Ishikawa (cell line): ENCODE measurements around the gene SAFB.

Source experiments
- CEBPB ChIP-seq: IDR thresholded peaks from 2 replicates; pipeline ENCODE4 v1.6.1; 2012
- CREB1 ChIP-seq: IDR thresholded peaks from 2 replicates; pipeline ENCODE4 v1.6.1; 2012; ENCODE audit warnings: low read depth
- EGR1 ChIP-seq: IDR thresholded peaks from 2 replicates; pipeline ENCODE4 v1.6.1; 2012
- EP300 ChIP-seq: IDR thresholded peaks from 2 replicates; pipeline ENCODE4 v1.6.1; 2012; ENCODE audit warnings: borderline replicate concordance
- FOXM1 ChIP-seq: IDR thresholded peaks from 2 replicates; pipeline ENCODE4 v1.6.1; 2012; ENCODE audit warnings: low read depth, borderline replicate concordance
- MAX ChIP-seq: IDR thresholded peaks from 2 replicates; pipeline ENCODE4 v1.6.1; 2012
- NFIC ChIP-seq: IDR thresholded peaks from 2 replicates; pipeline ENCODE4 v1.6.1; 2012
- RAD21 ChIP-seq: IDR thresholded peaks from 2 replicates; pipeline ENCODE4 v1.6.1; 2012; ENCODE audit warnings: low read depth
- REST ChIP-seq: IDR thresholded peaks from 2 replicates; pipeline ENCODE4 v1.6.1; 2012; ENCODE audit warnings: low read depth, mild to moderate bottlenecking
- TAF1 ChIP-seq: IDR thresholded peaks from 2 replicates; pipeline ENCODE4 v1.6.1; 2012; ENCODE audit warnings: low read depth, mild to moderate bottlenecking
- TCF12 ChIP-seq: IDR thresholded peaks from 2 replicates; pipeline ENCODE4 v1.6.1; 2012; ENCODE audit warnings: low read depth
- TEAD4 ChIP-seq: IDR thresholded peaks from 2 replicates; pipeline ENCODE4 v1.6.1; 2012
- USF1 ChIP-seq: IDR thresholded peaks from 2 replicates; pipeline ENCODE4 v1.6.1; 2012
- YY1 ChIP-seq: IDR thresholded peaks from 2 replicates; pipeline ENCODE4 v1.6.1; 2012; ENCODE audit warnings: low read depth
- ZBTB7A ChIP-seq: IDR thresholded peaks from 2 replicates; pipeline ENCODE4 v1.6.1; 2012; ENCODE audit warnings: low read depth

The SAFB gene

GRCh38 chr19:5698635-5699422 is 75.9 kb downstream of the SAFB start:
- TF ChIP-seq REST: no peak
- no peak for TF ChIP-seq USF1
- no peak for TF ChIP-seq CREB1
- TF ChIP-seq ZBTB7A: no peak
- TF ChIP-seq EP300: no peak
- TF ChIP-seq NFIC: no peak
- no peak for TF ChIP-seq RAD21
- TF ChIP-seq YY1: no peak
- TF ChIP-seq TCF12: no peak
- no peak for TF ChIP-seq EGR1
- no peak for TF ChIP-seq TAF1

GRCh38 chr19:5700455-5701092 is 77.7 kb downstream of the SAFB start:
- TF ChIP-seq USF1: no peak
- no peak for TF ChIP-seq CEBPB
- TF ChIP-seq NFIC: no peak
- no peak for TF ChIP-seq TEAD4
- TF ChIP-seq EP300: no peak
- TF ChIP-seq EGR1: no peak
- TF ChIP-seq MAX: no peak
- TF ChIP-seq RAD21: no peak
- no peak for TF ChIP-seq FOXM1
- TF ChIP-seq YY1: no peak

- no peak for TF ChIP-seq TCF12
- TF ChIP-seq CREB1: no peak
- no peak for TF ChIP-seq REST
- no peak for TF ChIP-seq TEAD4
- TF ChIP-seq EP300: no peak
- TF ChIP-seq ZBTB7A: no peak
These were observed 81.2 kb downstream of the SAFB start for GRCh38 chr19:5703819-5704818.

- TF ChIP-seq FOXM1 (no peak), ZBTB7A (no peak), TEAD4 (no peak), TAF1 (no peak), CEBPB (no peak), EP300 (no peak), USF1 (no peak), EGR1 (no peak), MAX (no peak), NFIC (no peak), REST (no peak)
These were observed 82.7 kb downstream of the SAFB start for GRCh38 chr19:5705552-5705951.
